Stimulated activated CD4-positive, alpha-beta T cell treated with anti-CD3 and anti-CD28 coated beads, Interleukin-15, amount 100 ng/mL, for 1 hour (primary cell): ENCODE measurements around the gene TNS4.

Experiments used
- DNase-seq, 2 donors: peaks; one replicate each; pipeline ENCODE4 v3.0.0-alpha.2; 2020; ENCODE audit warnings: low read depth in 1 of 2, low spot score in 1 of 2

TNS4 gene

GRCh38 chr17:40535924-40536294 lies 34.5 kb upstream of the TNS4 start:
- no peak for DNase-seq

DNA sequence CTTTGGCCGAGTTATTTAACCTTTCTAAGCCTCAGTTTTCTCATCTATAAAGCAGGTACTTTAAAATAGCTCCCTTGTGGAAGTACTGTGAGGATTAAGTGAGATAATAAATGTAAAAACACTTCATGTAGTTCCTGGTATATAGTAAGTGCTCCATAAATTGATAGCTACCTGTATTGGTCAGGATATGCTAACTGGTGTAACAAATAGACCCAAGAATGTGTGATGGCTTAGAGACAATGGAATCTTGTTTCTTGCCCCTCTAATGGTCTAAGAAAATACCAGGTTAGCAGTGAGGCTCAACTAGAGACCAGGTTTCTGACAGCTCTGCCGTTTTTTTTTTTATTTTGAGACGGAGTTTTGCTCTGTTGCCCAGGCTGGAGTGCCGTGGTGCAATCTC lies 34.0 kb upstream of the TNS4 start:
- DNase-seq = no peak

DNA sequence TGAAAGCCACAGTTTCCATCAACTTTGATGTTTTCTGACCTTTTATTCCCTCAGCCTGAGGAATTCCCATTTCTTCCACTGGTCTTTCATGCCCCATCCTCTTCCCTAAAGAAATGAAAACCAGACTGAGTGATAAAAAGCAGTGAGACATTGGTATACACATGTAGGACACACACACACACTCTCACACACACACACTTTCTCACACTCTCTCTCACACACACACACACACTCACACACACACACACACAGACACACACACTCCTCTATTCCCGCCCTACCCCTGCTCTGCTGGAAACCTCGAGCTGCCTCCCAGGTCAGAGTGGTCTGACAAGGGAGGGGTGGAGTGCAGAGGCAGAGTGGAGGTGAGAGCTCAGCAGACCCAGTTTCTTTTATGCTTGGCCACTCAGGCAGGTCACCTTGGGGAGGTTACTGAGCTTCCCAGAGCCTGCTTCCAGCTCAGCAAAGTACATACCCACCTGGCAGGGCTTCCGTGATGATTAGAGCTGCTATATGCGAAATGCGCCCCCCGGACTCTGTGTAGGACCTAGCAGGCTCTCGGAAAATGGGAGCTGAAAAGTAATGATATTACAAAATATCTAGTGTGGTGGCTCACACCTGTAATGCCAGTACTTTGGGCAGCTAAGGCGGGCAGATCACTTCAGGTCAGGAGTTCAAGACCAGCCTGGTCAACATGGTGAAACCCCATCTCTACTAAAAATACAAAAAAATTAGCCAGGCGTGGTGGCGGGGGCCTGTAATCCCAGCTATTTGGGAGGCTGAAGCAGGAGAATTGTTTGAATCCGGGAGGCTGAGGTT lies 33.2 kb upstream of the TNS4 start:
- no peak for DNase-seq

GRCh38 chr17:40533896-40534295 lies 32.5 kb upstream of the TNS4 start:
- no peak for DNase-seq

- DNase-seq = no peak
Observed at GRCh38 chr17:40532520-40533253, 31.3 kb upstream of the TNS4 start.

GRCh38 chr17:40531051-40531991 lies 29.9 kb upstream of the TNS4 start:
- DNase-seq = peak; percentile 52 to 81

DNA sequence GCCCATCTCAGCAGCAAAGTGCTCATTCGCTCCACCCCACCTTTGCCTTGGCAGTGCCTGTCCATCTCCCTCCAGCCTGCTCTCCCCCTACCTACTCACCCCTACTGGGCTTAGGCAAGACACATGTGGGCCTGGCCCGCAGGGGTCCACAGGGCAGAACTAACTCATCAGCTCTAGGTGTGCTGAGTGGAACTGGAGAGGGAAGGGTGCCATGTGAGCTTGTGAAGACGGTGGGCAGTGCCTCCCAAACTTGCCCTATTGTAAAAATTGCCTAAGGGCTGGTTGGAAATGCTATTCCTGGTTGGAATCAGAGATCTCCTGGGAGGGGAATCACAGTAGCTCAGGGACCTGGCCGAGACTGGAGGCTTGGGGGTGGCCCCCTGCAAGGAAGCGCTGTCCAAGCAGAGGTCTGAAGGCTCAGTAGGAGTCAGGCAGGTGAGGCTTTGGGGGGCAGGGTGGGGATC lies 29.1 kb upstream of the TNS4 start:
- DNase-seq = no peak

DNA sequence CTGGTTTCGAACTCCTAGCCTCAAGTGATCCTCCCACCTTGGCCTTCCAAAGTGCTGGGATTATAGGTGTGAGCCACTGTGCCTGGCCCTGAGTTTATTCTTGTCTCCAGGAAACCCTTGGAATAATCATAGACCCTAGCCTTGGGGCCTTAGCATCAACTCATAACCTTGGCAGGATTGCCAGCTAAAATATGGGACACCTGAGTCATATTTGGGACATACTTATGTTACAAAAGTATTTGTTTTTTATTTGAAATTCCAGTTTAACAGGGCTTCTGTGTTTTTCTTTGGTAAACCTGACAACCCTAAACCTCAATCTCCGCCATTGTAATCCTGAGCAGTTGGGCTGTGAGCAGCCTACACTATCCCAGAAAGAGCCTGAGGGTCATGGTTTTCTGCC lies 28.6 kb upstream of the TNS4 start:
- no peak for DNase-seq

GRCh38 chr17:40528692-40529417 lies 27.4 kb upstream of the TNS4 start:
- DNase-seq = no peak

DNA sequence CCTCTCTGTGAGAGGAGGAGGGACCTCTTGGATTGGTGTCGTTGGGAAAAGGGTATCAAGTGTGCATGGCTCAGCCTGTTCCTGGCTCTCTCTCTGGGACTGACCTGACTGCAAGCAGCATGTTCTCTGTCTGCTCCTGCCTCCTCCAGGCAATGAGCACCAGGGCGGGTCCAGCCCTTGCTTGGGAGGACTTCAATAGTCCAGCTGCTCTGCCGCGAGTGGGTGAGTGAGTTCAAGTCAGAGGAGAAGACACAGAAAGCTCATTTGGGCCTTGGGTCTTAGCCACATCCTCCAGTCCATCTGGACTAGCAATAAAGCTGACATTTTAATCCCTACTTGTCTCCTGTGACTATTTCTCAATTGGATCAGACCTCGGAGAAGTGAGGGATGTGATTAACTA lies 25.2 kb upstream of the TNS4 start:
- DNase-seq = no peak

GRCh38 chr17:40525294-40525693 lies 23.9 kb upstream of the TNS4 start:
- DNase-seq = no peak

GRCh38 chr17:40524243-40524965 lies 23.0 kb upstream of the TNS4 start:
- DNase-seq = no peak

GRCh38 chr17:40522961-40523310 lies 21.5 kb upstream of the TNS4 start:
- no peak for DNase-seq

DNA sequence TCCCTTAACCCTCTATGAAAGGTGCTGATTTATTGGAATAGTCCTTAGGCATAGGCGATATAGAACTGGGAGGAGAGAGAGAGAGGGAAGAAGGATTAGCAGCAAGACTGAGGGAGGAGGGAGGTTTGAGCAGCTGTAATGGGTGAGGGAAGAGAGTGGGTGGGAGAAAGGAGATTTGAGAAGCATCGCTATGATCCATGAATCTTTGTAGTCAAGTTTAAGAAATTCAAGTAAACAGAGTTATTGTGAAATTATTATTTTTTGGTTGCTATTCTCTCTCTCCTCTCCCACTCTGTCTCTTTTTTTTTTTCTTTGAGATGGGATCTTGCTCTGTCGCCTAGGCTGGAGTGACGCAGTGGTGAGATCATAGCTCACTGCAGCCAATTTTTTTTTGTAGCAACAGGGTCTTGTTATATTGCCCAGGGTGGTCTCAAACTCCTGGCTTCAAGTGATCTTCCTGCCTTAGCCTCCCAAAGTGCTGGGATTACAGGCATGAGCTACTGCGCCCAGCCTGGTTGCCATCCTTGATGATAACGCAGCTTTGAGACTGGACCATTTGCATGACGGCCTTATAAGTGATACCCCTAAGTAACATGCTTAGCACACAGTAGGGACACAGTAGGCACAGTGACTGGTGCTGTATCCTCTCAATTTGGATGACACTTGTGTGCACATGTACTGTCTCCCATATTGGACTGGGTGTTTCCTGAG lies 21.0 kb upstream of the TNS4 start:
- DNase-seq = no peak

- DNase-seq = no peak
Observed at GRCh38 chr17:40520991-40521453, 19.6 kb upstream of the TNS4 start.

DNA sequence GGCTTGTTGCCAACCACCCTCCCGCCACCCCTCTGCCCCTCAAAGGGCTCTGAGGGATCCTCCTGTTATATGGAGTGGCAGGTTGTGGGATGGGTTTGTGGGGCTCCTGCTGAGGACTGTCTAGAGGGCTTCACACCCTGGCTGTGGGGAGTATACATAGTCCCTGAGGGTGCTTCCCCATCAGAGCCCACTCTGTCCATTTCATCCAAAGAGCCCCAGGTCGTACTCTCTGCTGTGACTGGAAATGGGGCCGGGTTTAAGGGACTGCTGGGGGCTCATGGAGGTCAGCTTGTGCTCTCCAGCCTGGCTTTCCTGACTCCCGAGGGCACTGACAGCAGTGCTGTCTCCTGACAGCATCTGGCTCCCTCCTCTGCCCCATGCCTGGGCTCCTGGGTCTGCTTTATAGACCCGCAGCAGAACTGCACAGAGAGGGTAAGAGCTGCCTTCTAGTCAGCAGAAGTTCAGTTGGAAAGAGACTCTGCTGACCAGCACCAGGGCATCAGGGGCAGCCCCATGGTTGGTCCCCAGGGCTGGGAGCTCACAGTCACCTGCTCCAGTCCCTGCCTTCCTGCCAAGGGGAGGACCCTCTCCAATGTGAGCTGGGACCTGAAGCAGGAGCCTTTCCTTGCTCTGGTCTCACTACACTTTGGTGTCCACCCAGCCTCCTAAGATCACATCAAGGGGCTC lies 17.8 kb upstream of the TNS4 start:
- no peak for DNase-seq

- DNase-seq = no peak
Observed at GRCh38 chr17:40518401-40519088, 17.1 kb upstream of the TNS4 start.

- no peak for DNase-seq
Observed at GRCh38 chr17:40517981-40518380, 16.6 kb upstream of the TNS4 start.
